ENCODE data around the gene JADE2. TPM values are rescaled to one million over a fixed set of nuclear protein-coding genes. Genes with fewer than 3 reads are reported as not detected.
"Not testable (repeated sequence)": the region's sequence is repeated elsewhere in the genome, so short reads cannot be mapped to it uniquely, and the experiment has no call there.

Gene JADE2
- 1.7 and 3.2 TPM in 2 replicates for polyA plus RNA-seq (2014; cell fraction: cytosol; rRNA removed)
- 1.6 and 3.0 TPM in 2 replicates for polyA plus RNA-seq (2014; cell fraction: nucleus; rRNA removed)

DNA sequence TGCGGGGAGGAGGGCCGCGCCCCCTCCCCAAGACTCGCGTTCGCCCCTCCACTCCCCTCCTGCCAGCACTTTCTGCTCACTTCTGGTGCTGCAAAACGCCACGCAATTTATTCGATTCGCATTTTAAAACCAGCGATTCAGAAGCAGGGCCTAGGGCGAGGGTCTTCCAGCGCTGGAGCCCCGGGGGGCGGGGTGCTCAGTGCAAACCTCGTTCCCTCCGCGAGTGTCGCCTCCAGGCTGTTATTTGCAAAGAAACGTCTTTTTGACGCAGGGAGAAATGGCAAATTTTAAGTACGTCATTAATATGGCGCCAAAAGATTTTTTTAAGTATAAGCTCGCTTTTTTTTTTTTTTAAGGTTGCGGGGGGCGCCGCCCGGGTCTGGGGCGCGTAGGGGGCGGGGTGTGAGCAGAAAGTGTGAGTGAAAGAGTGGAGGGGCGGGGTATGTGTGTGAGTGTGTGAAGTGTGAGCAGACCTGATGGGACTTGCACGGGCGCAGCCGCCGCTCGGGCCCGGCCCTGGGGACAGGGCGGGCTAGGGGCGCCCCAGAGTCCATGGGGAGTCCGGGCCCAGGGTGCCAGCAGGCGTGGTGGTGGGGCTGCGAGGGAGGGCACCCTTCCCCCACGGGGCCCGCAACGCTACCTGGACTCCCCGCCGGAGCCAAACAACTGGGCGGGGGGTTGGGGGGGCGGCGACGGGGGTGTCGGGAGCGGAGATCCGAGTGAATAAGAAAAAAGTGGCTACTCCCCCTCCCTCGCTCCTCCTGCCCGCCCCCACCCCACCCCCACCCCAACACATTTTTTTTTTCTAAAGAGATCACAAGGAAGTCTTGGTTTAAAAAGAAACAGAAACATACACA lies at the start of gene JADE2:
Gene JADE2, plus strand, starts transcription at position 845 of the 857 bp plus-strand sequence. CDS start 10,188 bp downstream, outside the sequence.
- DNase-seq (ENCODE audit: low spot score) = no peak

DNA sequence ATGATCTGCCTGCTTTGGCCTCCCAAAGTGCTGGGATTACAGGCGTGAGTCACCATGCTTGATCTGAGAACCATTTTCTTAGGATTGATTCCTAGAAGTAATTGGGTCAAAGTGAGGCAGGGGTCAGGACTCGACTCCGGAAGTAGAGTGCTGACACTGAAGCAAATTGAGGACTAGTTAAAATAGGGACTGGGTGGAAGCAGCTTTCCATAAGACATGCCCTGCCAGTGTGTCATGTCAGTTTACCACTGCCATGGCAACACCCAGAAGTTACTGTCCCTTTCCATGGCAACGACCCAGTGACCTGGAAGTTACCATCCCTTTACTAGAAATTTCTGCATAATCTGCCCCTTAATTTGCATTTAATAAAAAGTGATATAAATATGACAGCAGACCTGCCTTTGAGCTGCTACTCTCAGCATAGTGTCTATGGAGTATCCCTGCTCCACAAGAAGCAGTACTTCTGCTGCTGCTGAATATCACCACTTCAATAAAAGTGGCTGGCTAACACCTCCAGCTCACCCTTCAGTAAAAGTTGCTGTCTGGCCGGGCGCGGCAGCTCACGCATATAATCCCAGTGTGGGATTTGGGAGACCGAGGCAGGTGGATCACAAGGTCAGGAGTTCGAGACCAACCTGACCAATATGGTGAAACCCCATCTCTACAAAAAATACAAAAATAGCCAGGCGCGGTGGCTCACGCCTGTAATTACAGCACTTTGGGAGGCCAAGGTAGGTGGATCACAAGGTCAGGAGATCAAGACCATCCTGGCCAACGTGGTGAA lies 47.8 kb upstream of the JADE2 start:
- no peak for DNase-seq (ENCODE audit: low spot score)

DNA sequence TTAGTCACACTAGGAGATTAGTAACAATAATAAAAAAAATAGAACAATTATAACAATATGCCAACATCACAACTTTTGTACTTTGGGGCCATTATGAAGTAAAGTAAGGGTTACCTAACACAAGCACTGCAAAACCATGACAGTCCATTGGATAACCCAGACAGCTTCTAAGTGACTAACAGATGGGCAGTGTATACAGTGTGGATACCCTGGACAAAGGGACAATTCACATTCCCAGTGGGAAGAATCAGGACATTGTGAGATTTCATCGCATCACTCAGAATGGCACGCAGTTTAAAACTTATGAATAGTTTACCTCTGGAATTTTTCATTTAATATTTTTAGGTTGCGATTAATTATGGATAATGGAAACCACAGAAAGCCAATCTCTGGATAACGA lies 45.6 kb upstream of the JADE2 start:
- DNase-seq (ENCODE audit: low spot score) = no peak

DNA sequence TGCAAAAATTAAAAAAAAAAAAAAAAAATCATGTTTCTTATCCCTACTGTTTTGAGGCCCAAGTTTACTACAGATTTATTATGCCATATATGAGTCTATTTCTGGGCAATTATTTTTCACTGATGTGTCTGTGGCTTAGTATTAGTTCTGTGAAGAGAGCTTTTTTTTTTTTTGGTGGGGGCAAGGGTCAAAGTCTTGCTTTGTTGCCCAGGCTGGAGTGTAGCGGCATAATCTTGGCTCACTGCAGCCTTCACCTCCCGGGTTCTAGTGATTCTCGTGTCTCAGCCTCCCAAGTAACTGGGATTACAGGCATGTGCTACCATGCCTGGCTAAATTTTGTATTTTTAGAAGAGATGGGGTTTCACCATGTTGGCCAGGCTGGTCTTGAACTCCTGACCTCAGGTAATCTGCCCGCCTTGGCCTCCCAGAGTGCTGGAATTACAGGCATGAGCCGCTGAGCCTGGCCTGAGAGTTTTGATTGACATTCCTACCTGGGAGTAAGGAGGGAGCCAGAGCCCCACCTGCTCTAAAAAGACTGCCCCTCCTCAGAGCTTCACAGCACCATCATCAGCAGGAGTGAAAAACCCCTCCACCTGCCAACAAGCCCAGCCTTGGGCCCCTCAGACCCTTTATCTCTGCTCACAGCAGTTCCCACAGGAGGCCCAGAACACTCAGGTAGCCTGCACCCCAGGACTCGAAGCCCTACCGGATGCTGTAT lies 36.1 kb upstream of the JADE2 start:
- no peak for DNase-seq (ENCODE audit: low spot score)

- DNase-seq (ENCODE audit: low spot score) = no peak
These were observed 35.1 kb upstream of the JADE2 start for GRCh38 chr5:134490255-134490924.

DNA sequence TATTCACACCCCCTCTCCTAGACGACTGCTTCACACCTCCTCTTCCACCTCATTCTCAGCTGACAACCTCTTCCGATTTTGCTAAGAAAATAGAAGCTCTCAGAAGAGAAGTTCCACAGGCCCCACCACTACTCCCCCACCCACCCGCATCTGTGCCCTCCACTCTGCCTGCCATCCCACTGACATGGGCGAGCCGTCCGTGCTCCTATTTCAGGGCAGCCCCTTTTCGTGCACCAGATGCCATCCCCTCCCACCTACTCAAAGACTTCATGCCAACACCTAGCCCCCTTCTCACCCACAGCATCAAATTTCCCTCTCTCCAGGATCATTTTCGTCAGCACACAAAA lies 34.6 kb upstream of the JADE2 start:
- DNase-seq (ENCODE audit: low spot score) = no peak

DNA sequence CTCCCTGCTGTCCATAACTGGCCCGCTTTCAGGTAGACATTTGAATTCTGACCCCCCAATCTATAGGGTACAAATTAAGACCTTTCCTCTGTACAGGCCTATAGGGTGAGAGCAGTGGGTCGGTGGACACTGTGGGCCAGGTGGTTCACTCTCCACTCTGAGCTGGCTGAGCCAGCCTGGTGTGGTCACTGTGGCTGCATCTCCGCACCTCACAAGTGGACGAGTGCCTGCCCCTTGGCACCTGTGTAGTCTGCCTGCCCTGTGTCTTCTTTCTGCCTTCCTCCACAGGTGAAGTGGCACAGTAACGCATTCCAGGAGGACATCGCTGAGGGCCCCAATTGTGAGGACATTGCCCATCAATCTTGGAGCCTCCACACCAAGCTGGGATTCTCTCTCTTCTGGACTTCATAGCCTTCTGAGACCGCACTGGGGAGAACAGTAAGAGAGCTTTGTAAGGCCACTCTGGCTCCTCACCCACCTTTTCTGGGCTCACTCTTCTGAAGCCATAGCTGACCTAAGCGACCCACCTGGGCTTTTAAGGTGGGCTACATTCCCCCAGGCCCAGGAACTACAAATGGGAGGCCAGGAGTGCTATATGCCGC lies 33.5 kb upstream of the JADE2 start:
- DNase-seq (ENCODE audit: low spot score) = no peak

- peak; percentile 31 for DNase-seq (ENCODE audit: low spot score)
These were observed 32.9 kb upstream of the JADE2 start for GRCh38 chr5:134492568-134492967.

- DNase-seq (ENCODE audit: low spot score) = no peak
These were observed 31.9 kb upstream of the JADE2 start for GRCh38 chr5:134493461-134494055.

DNA sequence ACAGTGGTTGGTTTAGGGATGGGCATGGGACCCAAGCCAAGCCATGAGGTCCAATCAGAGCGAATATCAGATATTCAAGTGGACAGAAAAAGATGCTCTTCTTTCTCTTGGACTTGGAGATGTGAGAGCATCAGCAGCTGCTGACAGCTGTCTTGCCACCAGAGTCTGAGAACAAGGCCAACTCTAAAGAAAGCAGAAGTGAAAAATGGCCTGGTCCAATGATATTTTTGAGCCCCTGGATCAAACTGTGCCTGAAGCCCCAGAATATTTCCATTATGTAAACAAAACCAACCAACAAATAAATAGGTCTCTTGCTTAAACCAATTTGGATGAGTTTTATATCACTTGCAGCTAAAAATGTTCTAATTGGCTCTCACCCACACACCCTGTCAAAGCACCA lies 30.7 kb upstream of the JADE2 start:
- DNase-seq (ENCODE audit: low spot score) = no peak

DNA sequence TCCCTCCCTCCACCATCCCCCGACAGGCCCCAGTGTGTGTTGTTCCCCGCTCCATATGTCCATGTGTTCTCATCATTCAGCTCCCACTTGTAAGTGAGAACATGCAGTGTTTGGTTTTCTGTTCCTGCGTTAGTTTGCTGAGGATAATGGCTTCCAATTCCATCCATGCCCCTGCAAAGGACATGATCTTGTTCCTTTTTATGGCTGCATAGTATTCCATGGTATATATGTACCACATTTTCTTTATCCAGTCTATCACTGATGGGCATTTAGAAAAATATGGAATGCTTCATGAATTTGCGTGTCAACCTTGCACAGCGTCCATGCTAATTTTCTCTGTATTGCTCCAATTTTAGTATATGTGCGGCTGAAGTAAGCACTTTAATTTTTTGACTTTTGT lies 25.6 kb upstream of the JADE2 start:
- DNase-seq (ENCODE audit: low spot score) = not testable (repeated sequence)

DNA sequence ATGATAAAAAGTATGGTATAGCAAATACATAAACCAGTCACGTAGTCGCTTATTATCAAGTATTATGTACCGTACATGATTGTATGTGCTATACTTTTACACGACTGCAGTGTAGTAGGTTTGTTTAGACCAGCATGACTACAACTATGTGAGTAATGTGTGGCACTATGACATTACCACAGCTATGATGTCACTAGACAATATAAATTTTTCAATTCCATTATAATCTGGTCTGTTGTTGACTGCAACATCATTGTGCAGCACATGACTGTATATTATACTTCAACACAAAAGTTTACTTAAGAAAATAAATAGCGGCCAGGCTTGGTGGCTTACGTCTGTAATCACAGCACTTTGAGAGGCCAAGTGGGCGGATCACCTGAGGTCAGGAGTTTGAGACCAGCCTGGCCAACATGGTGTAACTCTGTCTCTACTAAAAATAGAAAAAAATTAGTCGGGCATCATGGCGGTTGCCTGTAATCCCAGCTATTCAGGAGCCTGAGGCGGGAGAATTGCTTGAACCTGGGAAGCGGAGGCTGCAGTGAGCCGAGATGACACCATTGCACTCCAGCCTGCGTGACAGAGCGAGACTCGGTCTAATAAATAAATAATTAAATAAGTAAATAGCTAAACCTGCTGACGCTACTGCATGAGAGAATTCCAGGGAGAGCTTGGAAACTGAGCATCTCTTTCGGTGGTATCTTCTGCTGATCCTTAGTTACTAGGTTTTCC lies 24.6 kb upstream of the JADE2 start:
- DNase-seq (ENCODE audit: low spot score) = no peak

DNA sequence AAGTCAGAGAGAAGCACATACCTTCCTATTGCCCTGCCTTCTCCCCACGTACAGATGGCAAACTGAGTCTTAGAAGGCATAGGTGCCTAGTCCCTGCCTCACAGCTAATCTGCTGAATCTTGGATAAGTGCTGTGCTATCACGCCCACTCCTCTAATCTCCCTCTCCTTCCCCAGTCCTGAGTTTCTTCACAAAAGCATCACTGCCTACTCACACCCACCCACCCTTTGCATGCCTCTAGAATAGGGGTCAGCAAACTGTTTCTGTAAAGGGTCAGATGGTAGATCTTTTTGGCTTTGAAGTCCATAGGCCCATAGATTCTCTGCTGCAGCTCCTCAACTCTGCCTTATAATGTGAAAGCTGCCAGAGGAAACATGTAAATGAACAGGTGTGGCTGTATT lies 23.2 kb upstream of the JADE2 start:
- DNase-seq (ENCODE audit: low spot score) = no peak

- no peak for DNase-seq (ENCODE audit: low spot score)
These were observed 22.2 kb upstream of the JADE2 start for GRCh38 chr5:134503088-134503936.

- no peak for DNase-seq (ENCODE audit: low spot score)
These were observed 21.5 kb upstream of the JADE2 start for GRCh38 chr5:134503937-134504437.

DNA sequence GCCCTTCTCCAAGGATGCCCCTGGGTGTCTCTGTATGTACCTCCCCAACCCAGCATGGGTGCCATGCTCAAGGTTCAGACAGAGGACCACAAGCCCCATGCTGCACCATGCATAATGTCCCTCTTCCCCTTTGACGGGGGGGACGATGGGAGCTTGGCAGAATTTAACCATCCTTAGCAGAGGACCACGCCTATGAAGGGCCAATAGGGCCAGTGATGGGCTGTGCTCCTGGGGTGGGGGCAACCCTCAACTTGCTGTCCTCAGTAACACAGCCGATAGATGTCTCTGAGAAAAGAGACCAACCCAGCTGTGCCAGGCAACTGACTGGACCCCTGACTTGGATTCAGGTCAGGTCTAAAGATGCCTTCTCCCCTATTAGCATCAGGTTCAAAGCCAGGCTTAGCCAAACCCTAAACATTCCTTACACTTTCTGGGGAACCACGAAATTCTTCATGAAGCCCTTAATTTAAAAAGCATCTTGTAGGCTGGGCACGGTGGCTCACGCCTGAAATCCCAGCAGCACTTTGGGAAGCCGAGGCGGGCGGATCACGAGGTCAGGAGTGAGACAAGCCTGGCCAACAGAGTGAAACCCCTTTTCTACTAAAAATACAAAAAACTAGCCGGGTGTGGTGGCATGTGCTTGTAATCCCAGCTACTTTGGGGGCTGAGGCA lies 20.7 kb upstream of the JADE2 start:
- DNase-seq (ENCODE audit: low spot score) = no peak

GRCh38 chr5:134506054-134507039 lies 19.1 kb upstream of the JADE2 start:
- no peak for DNase-seq (ENCODE audit: low spot score)
